ENCODE results near the gene SOAT1. TPM values are rescaled to one million over a fixed set of nuclear protein-coding genes. Genes with fewer than 3 reads are reported as not detected.
"Not testable (repeated sequence)": the region's sequence is repeated elsewhere in the genome, so short reads cannot be mapped to it uniquely, and the experiment has no call there.

Gene SOAT1
- total and polyA plus RNA-seq, 7 experiments from 2014 or later: 40.6 to 77.7 (median 48.1) TPM

GRCh38 chr1:179351281-179351680 lies 57.7 kb downstream of the SOAT1 start:
- DNase-seq (no peak), ATAC-seq (no peak)
- Mint-ChIP-seq H3K27me3 (no peaks in the 10 kb centered on the region), H3K36me3 (peaks cover 15 to 52% (median 21%) of the 10 kb centered on the region in 5 donors), H3K4me1 (peaks cover 0 to 5% (median 0%) of the 10 kb centered on the region in 7 donors), H3K27ac (peak overlapping the region in 4 of 9 donors; percentile 45 to 89 (median 64)), H3K4me3 (no peak overlapping the region), H3K9me3 (no peaks in the 10 kb centered on the region)
- intact Hi-C loops (cut with micrococcal nuclease): no loop called here
- Histone ChIP-seq H3K27me3 (ENCODE audit: control insufficient read depth in 2 of 2, insufficient read depth in 2 of 2, low read length in 2 of 2) (no peaks in the 10 kb centered on the region), H3K27ac (ENCODE audit: low read depth, low read length) (no peak overlapping the region), H3K4me3 (ENCODE audit: low read length) (no peak overlapping the region), H3K9me3 (ENCODE audit: control insufficient read depth in 2 of 3, low read length in 3 of 3) (no peaks in the 10 kb centered on the region), H3K36me3 (ENCODE audit: control insufficient read depth in 2 of 3, insufficient read depth in 3 of 3, low read length in 3 of 3) (peaks cover 7 to 67% (median 13%) of the 10 kb centered on the region in 3 experiments), H3K4me1 (ENCODE audit: control insufficient read depth in 2 of 2, insufficient read depth in 2 of 2, low read length in 2 of 2) (no peaks in the 10 kb centered on the region)
- POLR2A ChIA-PET: no interaction called here
- CTCF ChIA-PET: no interaction called here

GRCh38 chr1:179352236-179352635 lies 58.6 kb downstream of the SOAT1 start:
- ChIA-PET POLR2A (interaction anchor here (0.9 kb wide), 1 partner anchor 58 kb away, joined by 4 read pairs; no protein-coding TSS in a partner anchor), CTCF (interaction anchor here (0.5 kb wide), 1 partner anchor 65 kb away, joined by 4 read pairs; no protein-coding TSS in a partner anchor)
- H3K4me1 ChIP-seq (ENCODE audit: control insufficient read depth in 2 of 2, insufficient read depth in 2 of 2, low read length in 2 of 2): no peaks in the 10 kb centered on the region
- no peaks in the 10 kb centered on the region for H3K9me3 ChIP-seq (ENCODE audit: control insufficient read depth in 2 of 3, low read length in 3 of 3)
- DNase-seq (no peak), ATAC-seq (no peak)
- H3K4me1 Mint-ChIP-seq: peaks cover 0 to 5% (median 0%) of the 10 kb centered on the region in 7 donors
- peaks cover 15 to 50% (median 19%) of the 10 kb centered on the region in 5 donors for H3K36me3 Mint-ChIP-seq
- H3K27ac ChIP-seq (ENCODE audit: low read depth, low read length): no peak overlapping the region
- H3K27me3 ChIP-seq (ENCODE audit: control insufficient read depth in 2 of 2, insufficient read depth in 2 of 2, low read length in 2 of 2): no peaks in the 10 kb centered on the region
- intact Hi-C loops (cut with micrococcal nuclease): loop anchor here in 1 of 2 donors (2.0 kb wide), 1 partner anchor 13 kb away; no protein-coding TSS in a partner anchor
- H3K4me3 ChIP-seq (ENCODE audit: low read length): no peak overlapping the region
- H3K27me3 Mint-ChIP-seq: no peaks in the 10 kb centered on the region
- H3K36me3 ChIP-seq (ENCODE audit: control insufficient read depth in 2 of 3, insufficient read depth in 3 of 3, low read length in 3 of 3): peaks cover 7 to 63% (median 13%) of the 10 kb centered on the region in 3 experiments
- H3K9me3 Mint-ChIP-seq: no peaks in the 10 kb centered on the region
- peak overlapping the region in 3 of 9 donors; percentile 2 to 58 (median 29) for H3K27ac Mint-ChIP-seq
- H3K4me3 Mint-ChIP-seq: no peak overlapping the region

DNA sequence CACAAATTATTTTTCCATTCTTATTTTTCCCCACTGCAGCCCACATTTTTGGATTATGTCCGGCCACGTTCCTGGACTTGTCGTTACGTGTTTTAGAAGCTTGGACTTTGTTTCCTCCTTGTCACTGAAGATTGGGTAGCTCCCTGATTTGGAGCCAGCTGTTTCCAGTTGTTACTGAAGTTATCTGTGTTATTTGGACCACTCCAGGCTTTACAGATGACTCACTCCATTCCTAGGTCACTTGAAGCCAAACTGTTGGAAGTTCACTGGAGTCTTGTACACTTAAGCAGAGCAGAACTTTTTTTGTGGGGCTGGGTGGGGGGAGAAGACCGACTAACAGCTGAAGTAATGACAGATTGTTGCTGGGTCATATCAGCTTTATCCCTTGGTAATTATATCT lies 59.9 kb downstream of the SOAT1 start:
- ChIA-PET CTCF (no interaction called here), POLR2A (no interaction called here)
- intact Hi-C loops (cut with micrococcal nuclease): loop anchor here in 1 of 2 donors (2.0 kb wide), 1 partner anchor 15 kb away; no protein-coding TSS in a partner anchor
- ATAC-seq (no peak), DNase-seq (no peak)
- H3K9me3 ChIP-seq (ENCODE audit: control insufficient read depth in 2 of 3, low read length in 3 of 3): no peaks in the 10 kb centered on the region
- H3K4me1 Mint-ChIP-seq: peaks cover 0 to 5% (median 0%) of the 10 kb centered on the region in 7 donors
- no peaks in the 10 kb centered on the region for H3K4me1 ChIP-seq (ENCODE audit: control insufficient read depth in 2 of 2, insufficient read depth in 2 of 2, low read length in 2 of 2)
- no peak overlapping the region for H3K27ac ChIP-seq (ENCODE audit: low read depth, low read length)
- peaks cover 10 to 44% (median 17%) of the 10 kb centered on the region in 5 donors for H3K36me3 Mint-ChIP-seq
- peaks cover 7 to 52% (median 9%) of the 10 kb centered on the region in 3 experiments for H3K36me3 ChIP-seq (ENCODE audit: control insufficient read depth in 2 of 3, insufficient read depth in 3 of 3, low read length in 3 of 3)
- no peaks in the 10 kb centered on the region for H3K27me3 Mint-ChIP-seq
- H3K27ac Mint-ChIP-seq: peak overlapping the region in 5 of 9 donors; percentile 16 to 71 (median 37)
- no peaks in the 10 kb centered on the region for H3K27me3 ChIP-seq (ENCODE audit: control insufficient read depth in 2 of 2, insufficient read depth in 2 of 2, low read length in 2 of 2)
- no peaks in the 10 kb centered on the region for H3K9me3 Mint-ChIP-seq
- H3K4me3 Mint-ChIP-seq: no peak overlapping the region
- no peak overlapping the region for H3K4me3 ChIP-seq (ENCODE audit: low read length)

- H3K27ac ChIP-seq (ENCODE audit: low read depth, low read length); H3K4me1 ChIP-seq (ENCODE audit: control insufficient read depth in 2 of 2, insufficient read depth in 2 of 2, low read length in 2 of 2); H3K4me3 ChIP-seq (ENCODE audit: low read length); POLR2A ChIA-PET; H3K27me3 ChIP-seq (ENCODE audit: control insufficient read depth in 2 of 2, insufficient read depth in 2 of 2, low read length in 2 of 2); H3K9me3 ChIP-seq (ENCODE audit: control insufficient read depth in 2 of 3, low read length in 3 of 3); H3K36me3 Mint-ChIP-seq; DNase-seq; H3K9me3 Mint-ChIP-seq; H3K36me3 ChIP-seq (ENCODE audit: control insufficient read depth in 2 of 3, insufficient read depth in 3 of 3, low read length in 3 of 3); CTCF ChIA-PET; H3K4me3 Mint-ChIP-seq; ATAC-seq; H3K27me3 Mint-ChIP-seq: not testable (repeated sequence)
- intact Hi-C loops (cut with micrococcal nuclease): loop anchor here (10.0 kb wide), 1 partner anchor 793 kb away; the partner anchor contains the start of gene QSOX1 (in 2 of the 2)
- Mint-ChIP-seq H3K4me1 (peaks cover 4 to 16% (median 13%) of the 10 kb centered on the region in 7 donors), H3K27ac (peak overlapping the region in 2 of 9 donors; percentile 25 to 46)
These were observed 68.0 kb downstream of the SOAT1 start for GRCh38 chr1:179361631-179362030.

DNA sequence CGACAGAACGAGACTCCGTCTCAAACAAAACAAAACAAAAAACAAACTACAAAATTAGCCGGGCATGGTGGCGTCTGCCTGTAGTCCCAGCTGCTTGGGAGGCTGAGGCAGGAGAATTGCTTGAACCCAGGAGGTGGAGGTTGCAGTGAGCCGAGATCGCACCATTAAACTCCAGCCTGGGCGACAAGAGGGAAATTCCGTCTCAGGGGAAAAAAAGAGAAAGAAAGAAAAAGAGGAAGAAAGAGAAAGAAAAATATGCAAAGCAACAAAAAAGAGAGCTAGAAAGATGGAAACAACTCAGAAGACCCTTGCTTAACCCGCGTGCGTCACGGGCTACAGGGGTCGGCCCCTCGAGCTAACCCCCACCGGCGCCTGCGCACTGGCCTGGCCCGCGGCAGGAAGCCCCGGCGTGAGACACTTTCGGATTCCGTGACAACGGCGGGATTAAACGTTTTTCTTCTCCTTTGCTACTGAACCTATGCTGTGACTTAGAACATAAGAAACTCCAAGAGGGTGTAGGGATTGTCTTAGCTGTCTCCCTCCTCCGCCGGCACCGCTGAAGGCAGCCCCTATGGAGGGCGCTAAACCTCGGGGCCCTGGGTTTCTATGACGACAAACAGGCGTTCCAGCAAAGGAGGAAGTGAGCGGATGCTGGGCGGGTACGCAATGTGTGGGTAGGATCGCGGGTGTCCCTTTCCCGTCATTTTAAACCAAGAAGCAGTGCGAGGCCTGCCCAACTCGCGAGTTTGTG lies 71.9 kb downstream of the SOAT1 start, which contains the start of gene AXDND1:
AXDND1 (plus strand) TSS at position 630 of the 751 bp plus-strand sequence. CDS start 539 bp downstream, outside the sequence.
- Mint-ChIP-seq H3K4me1 (peaks cover 4 to 21% (median 14%) of the 10 kb centered on the region in 7 donors), H3K4me3 (peak within 1 kb of the TSS; percentile 82 to 99 (median 94)), H3K36me3 (no peaks in the 10 kb centered on the region), H3K27ac (peak within 1 kb of the TSS; percentile 99 to 100 (median 100)), H3K9me3 (peaks cover 0 to 4% (median 0%) of the 10 kb centered on the region in 11 donors), H3K27me3 (peaks cover 0 to 11% (median 0%) of the 10 kb centered on the region in 5 donors)
- ChIA-PET CTCF (interaction anchor here (0.7 to 3.6 kb wide), 5 partner anchors 68 to 752 kb away, joined by 3 to 11 read pairs (median 6); partner anchors contain the start of gene SOAT1), POLR2A (interaction anchor here (0.8 to 2.1 kb wide), 9 partner anchors 10 to 339 kb away, joined by 3 to 18 read pairs (median 4); partner anchors contain the start of genes SOAT1 and TOR3A)
- ATAC-seq (peak; percentile 95), DNase-seq (peak; percentile 80 to 96 (median 94))
- Histone ChIP-seq H3K27me3 (ENCODE audit: control insufficient read depth in 2 of 2, insufficient read depth in 2 of 2, low read length in 2 of 2) (no peaks in the 10 kb centered on the region), H3K4me1 (ENCODE audit: control insufficient read depth in 2 of 2, insufficient read depth in 2 of 2, low read length in 2 of 2) (peaks cover 5 to 8% of the 10 kb centered on the region in 2 donors), H3K4me3 (ENCODE audit: low read length) (peak within 1 kb of the TSS; percentile 91), H3K27ac (ENCODE audit: low read depth, low read length) (peak within 1 kb of the TSS; percentile 91), H3K36me3 (ENCODE audit: control insufficient read depth in 2 of 3, insufficient read depth in 3 of 3, low read length in 3 of 3) (no peaks in the 10 kb centered on the region), H3K9me3 (ENCODE audit: control insufficient read depth in 2 of 3, low read length in 3 of 3) (no peaks in the 10 kb centered on the region)
- intact Hi-C loops (cut with micrococcal nuclease): loop anchor here (1.0 to 10.0 kb wide), 17 partner anchors 66 to 1265 kb away; partner anchors contain the start of genes ACBD6 (in 2 of the 2), QSOX1 (in 2 of the 2), SOAT1 (in 2 of the 2) and CEP350 (in 1 of the 2)

DNA sequence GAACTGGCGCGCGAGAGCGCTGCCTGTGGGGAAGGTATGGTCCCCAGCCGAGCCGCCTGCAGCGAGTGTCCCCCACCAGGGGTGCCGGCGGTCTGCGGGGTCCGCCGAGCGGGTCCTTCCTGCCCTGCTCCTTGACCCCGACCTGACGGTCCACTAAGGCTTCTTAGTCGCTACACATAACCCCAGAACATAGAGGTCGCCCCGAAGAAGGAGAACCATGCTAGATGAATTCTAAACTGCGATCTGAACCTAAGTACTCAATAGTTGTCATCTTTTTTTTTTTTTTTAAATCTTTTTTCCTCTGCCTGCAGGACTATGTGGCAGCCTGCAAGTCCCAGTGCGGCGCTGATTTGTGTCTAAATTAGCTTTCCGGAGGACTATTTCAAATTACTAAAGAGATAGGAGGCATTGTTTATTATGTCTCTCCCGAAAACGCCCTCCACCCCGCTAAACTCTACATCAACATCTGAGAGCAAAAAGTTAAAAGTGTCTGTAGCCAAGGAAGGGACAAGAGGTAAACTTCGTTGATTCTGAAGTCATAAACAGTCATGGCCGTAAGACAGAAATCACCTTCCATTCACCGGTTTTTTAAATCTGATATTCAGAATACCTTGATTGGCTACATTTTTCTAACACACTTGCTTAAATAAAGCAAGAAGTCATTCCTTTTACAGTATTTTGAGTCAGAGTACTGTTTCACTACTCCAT lies 72.7 kb downstream of the SOAT1 start:
- H3K4me3 ChIP-seq (ENCODE audit: low read length): peak overlapping the region; percentile 91
- DNase-seq (no peak), ATAC-seq (peak; percentile 48)
- Mint-ChIP-seq H3K27me3 (peaks cover 0 to 13% (median 0%) of the 10 kb centered on the region in 5 donors), H3K4me3 (peak overlapping the region; percentile 82 to 99 (median 94)), H3K36me3 (no peaks in the 10 kb centered on the region), H3K9me3 (peaks cover 0 to 4% (median 0%) of the 10 kb centered on the region in 11 donors), H3K27ac (peak overlapping the region; percentile 99 to 100 (median 100)), H3K4me1 (peaks cover 4 to 21% (median 14%) of the 10 kb centered on the region in 7 donors)
- H3K36me3 ChIP-seq (ENCODE audit: control insufficient read depth in 2 of 3, insufficient read depth in 3 of 3, low read length in 3 of 3): no peaks in the 10 kb centered on the region
- no peaks in the 10 kb centered on the region for H3K27me3 ChIP-seq (ENCODE audit: control insufficient read depth in 2 of 2, insufficient read depth in 2 of 2, low read length in 2 of 2)
- intact Hi-C loops (cut with micrococcal nuclease): loop anchor here (1.0 to 10.0 kb wide), 7 partner anchors 73 to 1265 kb away; partner anchors contain the start of genes QSOX1 (in 2 of the 2), ACBD6 (in 1 of the 2) and SOAT1 (in 1 of the 2)
- peak overlapping the region; percentile 91 for H3K27ac ChIP-seq (ENCODE audit: low read depth, low read length)
- ChIA-PET POLR2A (interaction anchor here (0.8 to 2.1 kb wide), 9 partner anchors 10 to 339 kb away, joined by 3 to 18 read pairs (median 4); partner anchors contain the start of genes SOAT1 and TOR3A), CTCF (interaction anchor here (0.7 to 3.6 kb wide), 4 partner anchors 72 to 753 kb away, joined by 3 to 11 read pairs (median 6); partner anchors contain the start of gene SOAT1)
- H3K4me1 ChIP-seq (ENCODE audit: control insufficient read depth in 2 of 2, insufficient read depth in 2 of 2, low read length in 2 of 2): peaks cover 5 to 8% of the 10 kb centered on the region in 2 donors
- H3K9me3 ChIP-seq (ENCODE audit: control insufficient read depth in 2 of 3, low read length in 3 of 3): no peaks in the 10 kb centered on the region
